Neural progenitor cell (in vitro differentiated cells): ENCODE data around the gene PRXL2C.

ENCODE experiments used
- EZH2 ChIP-seq: fragments of 200-600 bp; sonication (generic); IDR thresholded peaks from 2 replicates; pipeline ENCODE4 v1.6.1; 2017; ENCODE audit warnings: antibody characterized with exemption, mild to moderate bottlenecking, moderate library complexity
- TF ChIP-seq, protein P1 (sequence below): fragments of 200-600 bp; sonication (generic); IDR thresholded peaks from 2 replicates; pipeline ENCODE4 v1.5.1; 2017; ENCODE audit warnings: antibody characterized with exemption, mild to moderate bottlenecking

DNA sequence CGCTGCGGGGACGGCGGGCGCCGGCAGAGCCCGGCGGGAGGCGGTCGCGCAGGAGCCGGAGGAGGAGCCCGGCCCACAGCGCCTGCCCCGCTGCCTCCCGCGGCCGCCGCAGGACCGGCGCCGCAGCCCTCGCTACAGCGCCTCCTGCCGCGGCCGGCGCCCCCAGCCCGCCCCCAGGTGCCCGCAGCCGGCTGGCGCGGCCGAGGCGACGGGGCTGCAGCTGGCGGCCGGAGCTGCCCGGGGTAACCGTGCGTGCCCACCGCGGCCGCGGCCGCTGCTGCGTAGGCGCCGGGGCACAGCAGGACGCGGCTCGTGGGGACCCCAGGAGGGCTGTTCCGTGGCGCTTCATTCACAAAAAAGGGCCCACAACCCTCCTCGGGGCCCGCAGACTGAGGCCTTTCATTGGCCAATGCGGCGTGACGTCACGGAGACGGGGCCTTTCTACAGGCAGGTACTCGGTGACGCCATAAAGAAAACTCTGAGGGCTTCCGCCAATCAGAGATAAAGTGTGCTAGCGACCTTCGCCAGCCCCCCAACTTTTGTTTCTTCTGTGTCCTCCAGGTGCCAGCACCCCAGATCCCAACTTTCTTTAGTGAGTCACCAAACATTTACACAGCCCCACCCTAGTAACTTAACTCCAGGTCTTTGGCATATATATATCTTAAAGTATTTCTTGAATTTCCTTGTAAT is 35.5 kb downstream of the PRXL2C start, which contains the start of gene CDC14B:
- TF ChIP-seq, protein P1, sequence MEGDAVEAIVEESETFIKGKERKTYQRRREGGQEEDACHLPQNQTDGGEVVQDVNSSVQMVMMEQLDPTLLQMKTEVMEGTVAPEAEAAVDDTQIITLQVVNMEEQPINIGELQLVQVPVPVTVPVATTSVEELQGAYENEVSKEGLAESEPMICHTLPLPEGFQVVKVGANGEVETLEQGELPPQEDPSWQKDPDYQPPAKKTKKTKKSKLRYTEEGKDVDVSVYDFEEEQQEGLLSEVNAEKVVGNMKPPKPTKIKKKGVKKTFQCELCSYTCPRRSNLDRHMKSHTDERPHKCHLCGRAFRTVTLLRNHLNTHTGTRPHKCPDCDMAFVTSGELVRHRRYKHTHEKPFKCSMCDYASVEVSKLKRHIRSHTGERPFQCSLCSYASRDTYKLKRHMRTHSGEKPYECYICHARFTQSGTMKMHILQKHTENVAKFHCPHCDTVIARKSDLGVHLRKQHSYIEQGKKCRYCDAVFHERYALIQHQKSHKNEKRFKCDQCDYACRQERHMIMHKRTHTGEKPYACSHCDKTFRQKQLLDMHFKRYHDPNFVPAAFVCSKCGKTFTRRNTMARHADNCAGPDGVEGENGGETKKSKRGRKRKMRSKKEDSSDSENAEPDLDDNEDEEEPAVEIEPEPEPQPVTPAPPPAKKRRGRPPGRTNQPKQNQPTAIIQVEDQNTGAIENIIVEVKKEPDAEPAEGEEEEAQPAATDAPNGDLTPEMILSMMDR = no peak
- no peak for TF ChIP-seq EZH2
